H1 (cell line): ENCODE data around the gene LILRB4. TPM values are rescaled to one million over a fixed set of nuclear protein-coding genes. Genes with fewer than 3 reads are reported as not detected.

Source experiments
- CTCF ChIA-PET: fragments of 300-600 bp; sonication (Branson Sonifier 250); formaldehyde crosslinking; loops from one replicate; lab custom pipeline; 2021; ENCODE audit not compliant: partially characterized antibody; lab: Charles Lee
- POLR2A ChIA-PET: fragments of 300-600 bp; sonication (Branson Sonifier 250); formaldehyde crosslinking; loops from one replicate; lab custom pipeline; 2021; ENCODE audit warnings: inconsistent platforms; ENCODE audit not compliant: partially characterized antibody; lab: Charles Lee
- DNase-seq, 2 experiments: peaks; one replicate each; pipeline versions ENCODE4 v3.0.0 to v3.0.0-alpha.2; 2010 to 2022; ENCODE audit warnings: low spot score in 2 of 2, low read depth in 1 of 2, mixed read lengths in 1 of 2
- FAIRE-seq: peaks from 2 replicates; lab custom pipeline; 2011; peaks lifted over from hg19 to GRCh38; lab: Jason Lieb, UNC
- H2AFZ ChIP-seq: 2 replicates; pipeline ENCODE4 v1.8.1; 2012; ENCODE audit warnings: low read length, inconsistent platforms
- H2AK5ac ChIP-seq: 2 replicates; pipeline ENCODE4 v1.6.1; 2013; ENCODE audit warnings: low read depth, low read length
- H2BK120ac ChIP-seq: replicated peaks from 2 replicates; pipeline ENCODE3; 2013; ENCODE audit warnings: low read depth, low read length, inconsistent platforms
- H2BK12ac ChIP-seq: 2 replicates; pipeline ENCODE4 v1.6.1; 2013; ENCODE audit warnings: low read depth, low read length
- H2BK15ac ChIP-seq: 2 replicates; pipeline ENCODE4 v1.6.1; 2013; ENCODE audit warnings: low read length
- H2BK20ac ChIP-seq: 2 replicates; pipeline ENCODE4 v1.6.1; 2013; ENCODE audit warnings: low read length
- H2BK5ac ChIP-seq: 2 replicates; pipeline ENCODE4 v1.6.1; 2013; ENCODE audit warnings: low read depth, low read length
- H3K14ac ChIP-seq: 2 replicates; pipeline ENCODE4 v1.6.1; 2013; ENCODE audit warnings: inconsistent platforms; ENCODE audit not compliant: insufficient read length
- H3K18ac ChIP-seq: 2 replicates; pipeline ENCODE4 v1.6.1; 2013; ENCODE audit warnings: low read length; ENCODE audit errors: extremely low read depth
- H3K23ac ChIP-seq: 2 replicates; pipeline ENCODE4 v1.6.1; 2013; ENCODE audit warnings: inconsistent platforms; ENCODE audit not compliant: insufficient read length
- H3K23me2 ChIP-seq: 2 replicates; pipeline ENCODE4 v1.6.1; 2013; ENCODE audit warnings: low read depth, low read length
- H3K27ac ChIP-seq: 2 replicates; pipeline ENCODE4 v1.6.1; 2011; ENCODE audit warnings: low read depth, low read length, inconsistent platforms
- H3K27me3 ChIP-seq, 4 experiments: replicated peaks in 1 of 4; 1 replicate in 1 of 4; 2 replicates in 3 of 4; pipeline versions ENCODE4 v1.6.1 to v1.8.1; 2011 to 2013; ENCODE audit warnings: low read length in 3 of 4, mild to moderate bottlenecking in 3 of 4, inconsistent platforms in 2 of 4, mixed read lengths in 2 of 4, moderate library complexity in 1 of 4; ENCODE audit not compliant: control insufficient read depth in 3 of 4, insufficient read depth in 3 of 4; ENCODE audit errors: extremely low read depth in 1 of 4
- H3K36me3 ChIP-seq, 4 experiments: 2 replicates each; pipeline versions ENCODE4 v1.6.1 to v1.8.1; 2011 to 2013; ENCODE audit warnings: mild to moderate bottlenecking in 4 of 4, low read length in 3 of 4, moderate library complexity in 2 of 4, control low read depth in 1 of 4, inconsistent platforms in 1 of 4; ENCODE audit not compliant: insufficient read depth in 4 of 4, control insufficient read depth in 2 of 4
- H3K4ac ChIP-seq: replicated peaks from 2 replicates; pipeline ENCODE3; 2013; ENCODE audit warnings: low read length, low read depth, mixed read lengths, inconsistent platforms; ENCODE audit not compliant: insufficient read length
- H3K4me1 ChIP-seq, 4 experiments: replicated peaks in 1 of 4; 1 replicate in 1 of 4; 2 replicates in 3 of 4; pipeline versions ENCODE4 v1.6.1 to v1.8.1; 2011 to 2013; ENCODE audit warnings: low read length in 3 of 4, inconsistent platforms in 2 of 4, mixed read lengths in 1 of 4; ENCODE audit not compliant: insufficient read depth in 4 of 4, control insufficient read depth in 3 of 4
- H3K4me2 ChIP-seq, 2 experiments: 2 replicates each; pipeline versions ENCODE4 v1.6.1 to v1.8.1; 2011 to 2013; ENCODE audit warnings: low read depth in 2 of 2, low read length in 2 of 2, control low read depth in 1 of 2, inconsistent platforms in 1 of 2, mild to moderate bottlenecking in 1 of 2; ENCODE audit not compliant: insufficient read depth in 1 of 2
- H3K4me3 ChIP-seq, 4 experiments: fragments of 200-600, 300-600 bp in 1 of 4; sonication (generic), shearing (Covaris generic), sonication (Bioruptor Twin) in 1 of 4; 2 replicates each; pipeline versions ENCODE4 v1.5.1 to v1.8.1; 2011 to 2016; ENCODE audit warnings: low read length in 4 of 4, low read depth in 3 of 4, control low read depth in 2 of 4, inconsistent platforms in 2 of 4, mild to moderate bottlenecking in 2 of 4, mixed read lengths in 1 of 4, moderate library complexity in 1 of 4; ENCODE audit not compliant: insufficient read depth in 2 of 4; ENCODE audit errors: extremely low read depth in 1 of 4
- H3K56ac ChIP-seq: replicated peaks from 2 replicates; pipeline ENCODE3; 2013; ENCODE audit warnings: low read depth, mild to moderate bottlenecking, mixed read lengths, low read length, inconsistent platforms; ENCODE audit not compliant: insufficient read length
- H3K79me1 ChIP-seq: 2 replicates; pipeline ENCODE4 v1.6.1; 2013; ENCODE audit warnings: low read depth, low read length, control low read depth
- H3K79me2 ChIP-seq, 2 experiments: 2 replicates each; pipeline versions ENCODE4 v1.6.1 to v1.8.1; 2012 to 2013; ENCODE audit warnings: low read length in 2 of 2, mild to moderate bottlenecking in 2 of 2, inconsistent platforms in 1 of 2; ENCODE audit not compliant: insufficient read depth in 2 of 2, control insufficient read depth in 1 of 2
- H3K9ac ChIP-seq, 4 experiments: replicated peaks in 1 of 4; 1 replicate in 1 of 4; 2 replicates in 3 of 4; pipeline versions ENCODE4 v1.6.1 to v1.8.1; 2011 to 2013; ENCODE audit warnings: low read depth in 3 of 4, low read length in 3 of 4, control low read depth in 2 of 4, mild to moderate bottlenecking in 2 of 4, moderate library complexity in 2 of 4, inconsistent platforms in 1 of 4; ENCODE audit errors: extremely low read depth in 1 of 4
- H3K9me3 ChIP-seq, 2 experiments: 2 replicates each; pipeline versions ENCODE4 v1.6.1 to v1.8.1; 2012 to 2013; ENCODE audit warnings: mild to moderate bottlenecking in 2 of 2, moderate library complexity in 2 of 2, control low read depth in 1 of 2, inconsistent platforms in 1 of 2, low read depth in 1 of 2, low read length in 1 of 2, mixed read lengths in 1 of 2; ENCODE audit not compliant: insufficient read depth in 2 of 2
- H4K20me1 ChIP-seq, 2 experiments: replicated peaks in 1 of 2; 2 replicates each; pipeline versions ENCODE3 to v1.8.1; 2011 to 2013; ENCODE audit warnings: inconsistent platforms in 2 of 2, low read length in 2 of 2, mild to moderate bottlenecking in 1 of 2; ENCODE audit not compliant: insufficient read depth in 2 of 2, control insufficient read depth in 1 of 2
- H4K5ac ChIP-seq: 2 replicates; pipeline ENCODE4 v1.6.1; 2013; ENCODE audit warnings: low read length, low read depth, mixed read lengths, inconsistent platforms; ENCODE audit not compliant: insufficient read length
- H4K8ac ChIP-seq: 2 replicates; pipeline ENCODE4 v1.8.0; 2013; ENCODE audit warnings: mild to moderate bottlenecking, moderate library complexity, low read length, inconsistent platforms; ENCODE audit not compliant: insufficient read depth; ENCODE audit errors: extremely low read depth
- H4K91ac ChIP-seq: replicated peaks from 2 replicates; pipeline ENCODE3; 2013; ENCODE audit warnings: low read length, mixed read lengths, inconsistent platforms; ENCODE audit not compliant: insufficient read length
- ASH2L ChIP-seq: fragments of 200-600, 300-600 bp; sonication (generic); IDR thresholded peaks from one replicate; pipeline ENCODE4 v1.7.1; 2017; ENCODE audit warnings: low read length
- WGBS, 2 experiments: shearing (Covaris generic) in 1 of 2; methylation state at CpG; one replicate each; pipeline versions ENCODE4 v1.1.6 to v1.1.7; 2013 to 2015; ENCODE audit warnings: low lambda C conversion rate in 2 of 2, mixed read lengths in 2 of 2, inconsistent platforms in 1 of 2, low coverage in 1 of 2, missing lambda C conversion rate in 1 of 2; ENCODE audit not compliant: insufficient replicate concordance in 2 of 2, insufficient coverage in 1 of 2, insufficient read length in 1 of 2; ENCODE audit errors: extremely low coverage in 1 of 2, missing lambda C conversion rate in 1 of 2; 5-methylcytosine and 5-hydroxymethylcytosine counted together
- polyA plus RNA-seq, 7 experiments: library from polyadenylated mRNA; depleted of rRNA in 3 of 7; stranded (reverse) in 5 of 7; unstranded in 2 of 7; fragments of >200 nt in 5 of 7; fragments of 200-250 nt in 2 of 7; gene quantifications; 1 replicate in 5 of 7; 2 replicates in 1 of 7; 4 replicates in 1 of 7; pipeline versions ENCODE4 v1.2.1 to v1.2.3, GENCODE V29; 2011 to 2013; ENCODE audit warnings: missing spikeins in 2 of 7, mixed read lengths in 2 of 7
- total RNA-seq: library from RNA; stranded (reverse); fragmentation: NEBNext Ultra II Directional; extraction: Animal tissue kit (Norgen Biotek cat#: 25700); gene quantifications from 2 replicates; pipeline ENCODE4 v1.2.1, GENCODE V29; 2021

LILRB4 gene
- total and polyA plus RNA-seq, 2 of the 8 experiments (the other 6 are each of a cell fraction or from before 2014, with no cell fraction given), result not detected

DNA sequence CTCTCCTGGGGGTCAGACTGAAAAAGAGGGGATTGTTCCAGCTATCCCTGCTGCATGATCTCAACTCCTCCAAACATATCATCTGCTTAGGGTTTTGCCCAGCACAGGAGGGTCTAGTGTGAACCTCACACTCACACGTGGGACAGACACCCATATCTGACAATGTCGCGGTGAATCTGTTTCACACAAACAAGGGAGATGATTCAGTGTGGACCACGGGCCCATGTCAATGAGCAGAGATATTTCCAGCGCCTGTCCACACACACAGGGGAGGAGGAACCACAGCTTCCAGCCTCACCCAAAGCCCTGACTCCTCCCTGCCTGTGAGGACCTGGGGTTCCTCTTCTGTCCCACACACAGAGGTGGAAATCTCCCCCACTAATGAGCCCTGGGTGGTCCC lies 31.9 kb downstream of the LILRB4 start:
- Histone ChIP-seq H4K8ac (no peak overlapping the region), H3K18ac (no peak overlapping the region)
- DNase-seq, result no peak

More for the DNA sequence above, 31.9 kb downstream of the LILRB4 start:
- H4K5ac ChIP-seq, result no peak overlapping the region
- no peak for TF ChIP-seq ASH2L
- no peak overlapping the region for H3K4me2 ChIP-seq
- FAIRE-seq, result no peak
- H3K9ac ChIP-seq, result no peak overlapping the region
- no peak overlapping the region for H3K4ac ChIP-seq
- peaks cover 42 to 79% of the 10 kb centered on the region in 2 experiments for H3K9me3 ChIP-seq
- H2AK5ac ChIP-seq, result no peak overlapping the region
- no peak overlapping the region for H2BK120ac ChIP-seq
- no peak overlapping the region for H3K27ac ChIP-seq
- no peak overlapping the region for H2BK12ac ChIP-seq
- no peaks in the 10 kb centered on the region for H3K79me2 ChIP-seq
- H2BK5ac ChIP-seq, result no peak overlapping the region
- H3K4me1 ChIP-seq, result no peaks in the 10 kb centered on the region
- no peak overlapping the region for H2BK20ac ChIP-seq
- H3K23me2 ChIP-seq, result no peaks in the 10 kb centered on the region
- no peak overlapping the region for H2AFZ ChIP-seq
- WGBS, 2 experiments, result 70% methylated on average over 5 of the region's 5 CpGs; no CpG with 5 or more reads in 1 of the 2 experiments
- no peaks in the 10 kb centered on the region for H3K36me3 ChIP-seq
- H3K14ac ChIP-seq, result no peak overlapping the region
- no peaks in the 10 kb centered on the region for H3K79me1 ChIP-seq
- no peak overlapping the region for H2BK15ac ChIP-seq
- H3K23ac ChIP-seq, result no peak overlapping the region
- no peak overlapping the region for H3K4me3 ChIP-seq
- POLR2A ChIA-PET, result no interaction called here
- no peak overlapping the region for H4K91ac ChIP-seq
- no peaks in the 10 kb centered on the region for H4K20me1 ChIP-seq
- no peak overlapping the region for H3K56ac ChIP-seq
- no peaks in the 10 kb centered on the region for H3K27me3 ChIP-seq
- CTCF ChIA-PET, result no interaction called here
